NCI-H345 (cell line): ENCODE measurements around the gene TMEM255A.
"Not testable (repeated sequence)": the region's sequence is repeated elsewhere in the genome, so short reads cannot be mapped to it uniquely, and the experiment has no call there.

Experiments
- DNase-seq: peaks from one replicate; lab custom pipeline; 2025; lab: John Stamatoyannopoulos, UW

The TMEM255A gene

DNA sequence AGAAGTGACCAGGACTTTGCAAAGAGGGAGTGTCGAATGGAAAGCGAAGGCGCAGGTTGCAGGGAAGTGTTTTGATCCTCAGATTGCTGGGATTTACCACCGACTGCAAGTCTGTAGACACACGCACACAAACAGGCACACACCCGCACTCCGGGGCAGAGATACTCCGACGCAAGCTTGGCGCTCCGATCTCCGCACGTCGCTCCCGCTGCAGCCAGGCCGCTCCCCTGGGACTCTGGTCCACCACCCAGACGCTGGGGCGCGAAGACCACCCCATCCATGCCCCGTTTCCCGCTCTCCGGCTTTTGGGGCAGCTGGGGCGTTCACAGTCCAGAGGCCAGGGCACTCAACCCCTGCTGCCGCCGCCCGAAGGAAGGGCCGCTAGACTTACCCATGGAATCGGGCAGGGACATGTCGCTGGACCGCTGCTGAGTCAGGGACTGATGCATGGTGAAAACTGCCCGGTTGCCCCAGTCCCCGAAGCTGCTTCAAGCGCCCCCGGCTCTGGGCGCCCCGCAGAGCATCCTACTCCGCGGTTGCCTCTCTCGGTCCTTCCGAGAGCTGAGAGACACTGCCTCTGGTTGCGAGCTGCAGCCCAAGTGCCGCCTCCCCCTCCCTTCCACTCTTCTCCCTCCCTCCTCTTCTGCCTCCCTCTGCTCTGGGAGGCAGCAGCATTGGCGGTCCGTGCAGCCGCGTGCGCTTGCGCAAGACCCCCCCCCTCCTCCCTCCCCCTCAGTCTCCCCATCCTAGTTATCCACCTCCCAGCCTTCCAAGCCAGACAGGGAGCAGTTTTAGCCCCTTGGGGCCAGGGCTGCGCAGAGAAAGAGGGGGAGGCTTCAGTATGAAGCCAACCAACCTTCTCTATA lies at the start of gene TMEM255A:
Gene TMEM255A, minus strand, starts transcription at position 601 of the 866 bp plus-strand sequence. Its CDS starts 152 bp downstream, at position 449.
- DNase-seq = peak; percentile 21

DNA sequence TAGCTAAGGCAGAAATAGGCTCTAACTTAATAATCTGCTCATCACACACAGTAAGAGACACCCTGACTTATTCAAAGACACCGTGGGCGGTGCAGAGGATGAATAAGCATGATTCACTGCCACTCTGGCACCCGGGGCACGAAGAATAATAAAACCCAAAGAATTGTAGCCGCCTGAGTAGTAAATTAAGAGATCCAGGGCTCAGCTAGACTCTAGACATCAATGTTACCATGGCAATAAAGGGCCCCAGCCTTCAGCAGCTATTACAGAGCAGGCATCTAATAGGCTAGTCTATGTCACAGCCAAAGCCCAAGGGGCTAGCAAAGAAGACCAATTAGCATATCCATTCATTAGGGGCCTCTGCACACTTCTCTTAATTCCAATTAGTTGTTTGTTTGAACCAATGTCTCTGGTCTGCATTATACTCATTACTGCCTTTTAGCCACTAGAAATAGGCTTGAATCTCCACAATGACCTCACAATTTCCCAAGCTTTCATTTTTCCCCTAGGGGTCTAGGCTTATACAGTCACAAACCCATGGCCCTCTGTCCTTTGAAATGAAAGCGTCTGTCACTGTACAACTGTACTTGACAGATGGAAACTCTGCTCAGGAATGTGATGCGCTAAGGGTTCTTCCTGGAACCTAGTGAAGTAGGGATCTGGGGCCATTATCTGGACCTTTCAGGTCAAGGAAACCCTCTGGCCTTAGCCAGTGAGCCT lies 47.6 kb upstream of the TMEM255A start:
- peak; percentile 6 for DNase-seq

DNA sequence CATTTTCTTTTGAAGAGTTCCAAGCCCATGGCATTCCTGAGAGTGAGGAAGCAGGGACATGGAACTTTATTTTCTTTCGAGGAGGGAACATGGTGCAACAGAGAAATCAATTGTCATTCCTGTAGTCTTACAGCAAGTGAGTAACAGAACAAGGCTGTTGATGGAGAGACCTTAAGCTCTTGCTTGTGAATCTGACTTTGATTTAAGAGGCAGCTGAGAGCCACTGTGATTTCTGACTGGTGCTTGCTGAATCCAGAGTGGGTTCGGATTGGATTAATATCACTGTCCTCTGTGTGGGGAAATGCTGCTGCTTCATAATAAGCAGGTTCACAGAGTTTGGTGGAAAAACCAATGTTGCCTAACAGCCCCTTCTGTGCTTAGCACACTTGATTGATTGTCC lies 45.9 kb upstream of the TMEM255A start:
- DNase-seq = no peak

DNA sequence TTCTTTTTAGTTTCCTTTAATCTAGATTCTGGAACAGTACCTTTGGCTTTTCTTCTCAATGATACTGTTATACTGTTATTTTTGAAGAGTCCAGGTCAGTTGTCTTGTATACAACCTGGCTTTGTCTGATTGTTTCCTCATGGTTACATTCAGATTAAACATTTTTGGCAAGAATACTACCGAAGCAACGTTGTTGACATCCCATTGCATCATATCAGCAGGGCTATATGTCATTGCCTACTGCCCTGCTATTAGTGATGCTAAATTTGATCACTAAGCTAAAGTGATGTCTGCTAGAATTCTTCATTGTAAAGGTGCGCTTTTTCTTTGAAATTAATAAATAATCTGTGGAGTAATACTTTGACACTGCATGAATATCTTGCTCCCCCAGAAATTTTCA lies 44.8 kb upstream of the TMEM255A start:
- DNase-seq = no peak

DNA sequence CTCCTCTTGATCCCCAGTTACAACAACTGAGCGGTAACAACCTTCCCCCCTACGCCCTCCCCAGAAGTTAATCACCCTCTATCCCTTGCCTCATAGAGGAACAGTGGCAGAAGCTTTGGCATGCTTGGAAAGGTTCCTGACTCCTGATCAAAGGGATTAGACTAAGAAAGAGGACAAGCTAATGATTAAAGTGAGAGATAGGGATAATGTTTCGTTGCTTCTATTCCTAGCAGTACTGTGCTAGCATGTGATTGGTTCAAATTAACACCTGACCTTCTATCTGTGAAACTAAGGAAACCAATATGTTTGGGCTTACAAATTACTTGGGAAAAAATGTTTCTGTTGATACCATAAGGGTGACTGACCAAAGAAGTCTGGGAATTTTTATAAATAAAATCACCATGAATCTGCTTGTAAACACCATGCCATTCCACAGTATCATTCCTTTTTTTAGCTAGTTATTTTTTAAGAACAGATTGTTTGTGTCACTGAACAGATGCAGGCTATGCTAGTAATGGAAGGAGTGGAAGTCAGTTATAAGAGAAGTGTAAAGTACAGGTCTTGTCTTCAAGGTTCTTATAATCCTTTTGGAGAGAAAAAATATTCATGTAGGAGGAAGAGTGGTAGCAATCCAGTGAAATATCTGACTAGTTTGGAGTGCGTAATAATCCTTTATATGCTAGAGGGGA lies 39.3 kb upstream of the TMEM255A start:
- DNase-seq = no peak

DNA sequence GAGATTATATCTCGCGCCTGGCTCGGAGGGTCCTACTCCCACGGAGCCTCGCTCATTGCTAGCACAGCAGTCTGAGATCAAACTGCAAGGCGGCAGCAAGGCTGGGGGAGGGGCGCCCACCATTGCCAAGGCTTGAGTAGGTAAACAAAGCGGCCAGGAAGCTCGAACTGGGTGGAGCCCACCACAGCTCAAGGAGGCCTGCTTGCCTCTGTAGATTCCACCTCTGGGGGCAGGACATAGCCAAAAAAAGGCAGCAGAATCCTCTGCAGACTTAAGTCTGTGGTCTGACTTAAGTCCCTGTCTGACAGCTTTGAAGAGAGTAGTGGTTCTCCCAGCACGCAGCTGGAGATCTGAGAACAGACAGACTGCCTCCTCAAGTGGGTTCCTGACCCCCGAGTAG lies 33.3 kb upstream of the TMEM255A start:
- not testable (repeated sequence) for DNase-seq

DNA sequence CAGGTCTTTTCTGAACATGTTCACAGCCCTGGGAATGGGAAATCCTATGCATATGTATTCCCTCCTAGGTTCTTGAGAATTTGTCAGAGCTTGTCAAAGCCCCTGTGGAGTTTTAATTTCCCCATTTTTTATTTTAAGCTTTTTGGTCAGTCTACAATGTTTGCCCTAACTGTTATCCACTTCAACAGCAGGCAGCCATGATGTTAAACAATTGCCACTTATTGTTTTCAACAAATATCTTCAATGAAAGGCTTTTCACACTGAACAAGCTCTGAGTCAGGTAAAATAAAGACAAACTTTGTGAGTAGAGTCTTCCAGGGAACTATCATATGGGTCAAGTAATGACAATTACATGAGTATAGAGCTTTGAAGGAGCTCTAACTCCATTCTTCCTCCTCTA lies 25.6 kb upstream of the TMEM255A start:
- no peak for DNase-seq

DNA sequence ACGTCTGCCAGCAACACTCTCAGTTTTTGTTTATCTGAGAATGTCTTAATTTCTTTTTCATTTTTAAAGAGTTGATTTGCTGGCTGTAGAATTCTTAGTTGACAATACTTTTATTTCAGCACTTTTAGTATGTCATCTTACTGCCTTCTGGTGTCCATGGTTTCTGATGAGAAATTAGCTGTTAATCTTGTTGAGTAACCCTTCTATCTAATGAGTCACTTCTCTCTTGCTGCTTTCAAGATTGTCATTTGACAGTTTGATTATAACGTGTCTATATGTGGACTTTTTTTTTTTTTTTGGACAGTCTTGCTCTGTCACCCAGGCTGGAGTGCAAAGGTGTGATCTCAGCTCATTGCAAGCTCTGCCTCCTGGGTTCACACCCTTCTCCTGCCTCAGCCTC lies 24.0 kb upstream of the TMEM255A start:
- DNase-seq = no peak

DNA sequence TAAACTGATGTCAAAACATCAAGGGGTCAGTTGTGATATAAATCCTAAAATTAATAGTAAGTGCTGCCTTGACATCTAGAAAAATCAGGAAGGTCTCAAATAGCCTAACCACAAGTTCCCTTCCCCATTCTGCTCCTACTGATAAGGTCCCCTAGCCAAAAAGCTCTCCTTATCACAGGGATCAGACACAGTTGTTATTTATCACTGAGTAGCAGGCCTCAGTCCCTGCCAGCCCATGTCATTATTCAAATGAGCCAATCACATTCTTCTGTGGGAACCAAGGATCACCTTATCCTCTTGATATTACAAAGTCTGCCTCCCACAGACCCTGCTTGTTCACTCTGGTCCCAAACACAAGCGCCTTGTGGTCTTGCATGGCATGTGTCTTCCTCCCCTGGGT lies 23.3 kb upstream of the TMEM255A start:
- DNase-seq = no peak

DNA sequence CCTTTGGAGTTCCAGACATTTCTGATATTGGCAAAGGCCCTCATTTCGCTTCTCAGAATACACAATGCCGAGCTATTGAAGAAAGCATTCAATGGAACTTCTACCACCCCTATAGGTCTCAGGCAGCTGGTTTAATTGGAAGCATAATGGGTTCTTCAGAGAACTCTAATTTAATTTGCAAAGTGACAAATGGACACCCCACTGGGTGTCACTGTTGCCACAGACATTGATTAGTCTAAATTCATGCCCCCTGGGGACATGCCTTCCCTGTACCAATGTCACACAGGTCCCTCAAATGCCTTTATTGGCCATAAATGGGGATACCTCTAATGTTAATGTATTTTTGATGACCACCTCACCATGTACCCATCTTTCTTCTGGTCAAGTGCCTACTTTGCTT lies 22.9 kb upstream of the TMEM255A start:
- no peak for DNase-seq

DNA sequence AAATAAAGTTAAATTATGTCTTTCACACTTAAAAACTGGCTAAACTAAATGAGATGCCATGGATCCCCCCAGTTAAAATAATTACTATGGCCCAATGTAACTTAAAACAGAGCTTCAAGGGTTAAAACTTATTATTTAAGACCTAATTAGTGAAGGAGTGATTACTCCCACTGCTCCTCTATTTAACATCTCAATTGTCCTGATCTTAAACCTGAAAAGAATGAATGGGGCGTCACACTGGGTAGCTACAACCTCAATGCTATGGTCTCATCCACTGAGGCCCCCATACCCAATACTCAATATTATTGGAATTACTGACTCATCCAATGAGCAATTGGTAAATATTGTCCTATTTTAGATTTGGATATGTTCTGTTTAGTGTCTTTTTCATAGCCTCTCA lies 21.1 kb upstream of the TMEM255A start:
- DNase-seq = no peak

DNA sequence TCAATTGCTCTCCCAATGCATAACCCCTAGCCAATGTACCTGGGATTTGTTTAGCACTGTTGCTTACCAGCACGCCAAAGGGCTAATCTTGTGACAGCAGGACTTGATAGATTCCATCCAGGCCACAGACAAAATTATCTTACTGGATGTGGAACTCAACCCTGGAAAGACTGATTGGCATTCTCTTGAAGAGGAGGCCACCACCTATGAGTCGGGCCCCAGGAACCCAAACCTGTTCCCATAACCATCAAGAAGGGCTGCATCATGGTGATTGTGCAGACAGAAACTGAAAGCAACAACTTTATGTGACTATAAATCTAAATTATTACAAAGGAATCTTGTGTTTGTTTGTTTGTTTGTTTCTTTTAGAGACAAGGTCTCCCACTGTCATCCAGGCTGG lies 19.9 kb upstream of the TMEM255A start:
- no peak for DNase-seq

DNA sequence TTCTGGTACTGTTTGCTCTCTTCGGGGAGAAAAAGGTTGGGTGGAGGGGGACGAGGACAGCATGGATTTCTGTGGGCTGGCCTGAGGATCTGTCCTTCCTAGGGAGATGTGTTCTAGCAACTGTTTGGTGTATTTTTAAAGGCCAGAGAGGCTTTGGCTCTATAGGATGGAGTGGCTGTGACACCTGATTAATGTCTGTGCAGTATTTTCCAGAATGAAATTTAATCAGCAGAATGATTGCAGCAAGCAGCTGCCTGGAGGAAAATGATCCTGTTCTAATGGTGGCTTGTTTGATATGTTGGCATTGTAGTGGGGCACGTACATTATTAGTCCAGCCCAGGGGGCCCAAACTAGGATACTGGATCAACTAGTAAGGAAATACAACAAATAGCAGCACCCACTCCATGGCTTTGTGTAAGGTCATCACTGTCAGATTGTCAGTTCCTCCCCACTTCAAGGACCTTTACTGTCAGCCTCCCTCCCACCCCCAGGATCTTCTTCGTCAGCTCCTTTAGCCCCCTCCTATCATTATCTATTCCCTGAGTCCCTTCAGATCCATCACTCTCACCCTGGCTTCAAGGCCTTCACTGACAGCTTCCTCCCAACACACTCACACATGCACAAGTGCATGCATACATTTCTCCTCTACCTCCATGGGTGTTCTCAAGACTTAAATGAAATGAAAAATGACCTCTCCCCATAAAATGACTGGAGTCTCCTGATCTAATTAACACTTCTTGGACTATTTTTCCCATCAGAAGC lies 10.4 kb upstream of the TMEM255A start:
- DNase-seq = no peak

DNA sequence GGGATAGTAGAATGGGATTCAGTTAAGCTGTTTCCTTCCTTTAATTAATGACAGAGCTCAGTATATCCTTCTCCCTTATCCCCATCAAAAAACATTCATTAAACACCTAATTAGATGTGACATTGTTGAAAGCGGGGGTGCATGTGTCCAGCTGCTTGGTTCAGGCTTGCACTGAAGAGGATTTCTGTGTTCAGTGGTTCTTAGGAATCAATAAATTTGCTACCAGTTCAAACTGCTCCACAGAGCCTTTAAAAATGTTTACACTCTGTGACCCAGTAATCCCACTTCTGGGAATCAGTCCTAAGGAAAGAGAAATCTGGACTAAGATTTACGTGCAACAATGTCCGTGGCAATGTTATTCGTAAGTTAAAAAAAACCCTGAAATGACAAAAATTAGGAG lies 7.2 kb upstream of the TMEM255A start:
- no peak for DNase-seq

DNA sequence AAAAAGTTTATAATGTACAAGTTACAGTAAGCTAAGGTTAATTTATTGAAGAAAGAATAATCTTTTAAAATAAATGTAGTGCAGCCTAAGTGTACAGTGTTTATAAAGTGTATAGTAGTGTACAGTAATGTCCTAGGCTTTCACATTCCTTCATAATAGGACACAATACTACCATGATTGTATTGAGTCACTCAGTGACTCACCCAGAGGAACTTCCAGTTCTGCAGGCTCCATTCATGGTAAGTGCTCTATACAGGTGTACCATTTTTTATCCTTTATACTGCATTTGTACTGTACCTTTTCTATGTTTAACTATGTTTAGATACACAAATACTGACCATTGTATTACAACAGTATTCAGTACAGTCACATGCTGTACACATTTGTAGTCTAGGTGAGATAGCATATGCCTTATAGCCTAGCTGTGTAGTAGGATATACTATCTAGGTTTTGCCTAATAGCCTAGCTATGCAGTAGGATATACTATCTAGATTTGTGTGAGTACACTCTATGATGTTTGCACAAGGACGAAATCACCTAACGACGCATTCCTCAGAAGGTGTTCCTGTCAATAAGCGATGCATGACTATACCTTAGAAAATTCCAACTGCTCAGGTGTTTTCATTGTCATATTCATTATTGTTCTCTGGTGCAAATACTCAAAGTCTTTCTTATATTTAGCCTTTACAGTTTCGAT lies 5.5 kb upstream of the TMEM255A start:
- no peak for DNase-seq

DNA sequence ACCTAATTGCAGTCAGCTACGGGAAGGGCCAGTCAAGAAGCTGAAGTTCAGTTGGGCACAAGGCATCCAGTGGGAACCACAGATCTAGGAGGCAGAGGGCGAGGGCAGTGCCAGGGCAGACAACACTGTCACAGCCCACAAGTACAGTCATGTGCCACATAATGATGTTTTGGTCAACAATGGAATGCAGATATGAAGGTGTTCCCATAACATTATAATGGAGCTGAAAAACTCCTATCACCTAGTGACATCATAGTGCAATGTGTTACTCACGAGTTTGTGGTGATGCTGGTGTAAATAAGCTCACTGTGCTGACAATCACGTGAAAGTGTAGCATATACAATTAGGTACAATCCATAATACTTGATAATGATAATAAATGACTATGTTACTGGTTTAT lies 4.5 kb upstream of the TMEM255A start:
- DNase-seq = no peak

DNA sequence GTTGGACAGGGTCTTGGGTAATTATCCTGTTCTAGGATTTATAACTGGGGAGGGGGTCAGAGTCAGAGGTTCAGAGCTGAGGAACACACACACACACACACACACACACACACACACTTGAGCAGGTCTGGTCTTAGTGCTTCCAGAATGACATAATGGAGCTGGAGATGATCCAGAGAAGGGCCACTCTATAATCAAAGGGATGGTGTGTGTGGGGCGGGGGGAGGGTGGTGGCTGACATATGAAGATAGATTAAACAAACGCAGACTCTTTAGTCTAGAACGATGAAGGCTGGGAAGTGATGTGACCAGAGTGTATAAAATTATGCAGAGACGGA lies 434 bp upstream of the TMEM255A start:
- no peak for DNase-seq

DNA sequence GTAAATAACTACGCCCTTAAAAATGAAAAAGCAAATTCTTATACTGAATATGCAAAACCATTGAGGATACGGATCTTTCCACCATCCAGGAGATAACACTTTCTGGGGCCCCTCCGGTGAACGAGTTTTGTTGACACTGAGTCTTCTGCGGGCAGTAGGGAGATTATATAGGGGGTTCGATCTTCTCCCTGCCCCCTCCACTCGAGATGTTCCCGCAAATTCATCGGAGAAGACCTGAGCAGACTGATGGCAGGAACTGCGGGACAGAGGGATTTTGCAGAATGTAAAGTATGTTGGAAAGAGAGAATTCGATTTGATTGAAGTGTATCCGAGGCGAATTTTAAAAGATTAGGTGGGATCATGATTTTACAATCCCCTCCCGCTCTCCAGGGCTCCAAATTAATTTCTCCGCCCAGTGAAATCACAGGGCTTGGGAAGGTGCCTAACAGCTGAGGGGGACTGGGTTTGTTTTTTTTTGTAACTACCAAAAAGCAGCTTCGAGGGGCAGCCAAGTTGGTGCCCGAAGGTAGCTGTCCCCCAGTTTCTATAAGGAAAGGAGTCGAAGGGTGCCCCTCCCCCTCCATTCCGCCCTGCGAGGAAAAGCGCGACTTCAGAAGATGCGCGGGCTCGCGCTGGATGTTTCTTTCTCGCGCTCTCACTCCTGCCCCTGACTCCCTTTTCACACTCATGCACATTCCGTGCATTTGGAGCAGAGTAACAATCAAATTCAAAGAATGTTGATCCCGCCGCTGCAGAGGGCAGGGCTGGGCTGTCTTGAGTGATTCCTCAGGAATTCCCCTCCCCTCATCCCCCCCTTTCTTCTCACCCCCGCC lies 1.2 kb downstream of the TMEM255A start:
- DNase-seq = no peak

DNA sequence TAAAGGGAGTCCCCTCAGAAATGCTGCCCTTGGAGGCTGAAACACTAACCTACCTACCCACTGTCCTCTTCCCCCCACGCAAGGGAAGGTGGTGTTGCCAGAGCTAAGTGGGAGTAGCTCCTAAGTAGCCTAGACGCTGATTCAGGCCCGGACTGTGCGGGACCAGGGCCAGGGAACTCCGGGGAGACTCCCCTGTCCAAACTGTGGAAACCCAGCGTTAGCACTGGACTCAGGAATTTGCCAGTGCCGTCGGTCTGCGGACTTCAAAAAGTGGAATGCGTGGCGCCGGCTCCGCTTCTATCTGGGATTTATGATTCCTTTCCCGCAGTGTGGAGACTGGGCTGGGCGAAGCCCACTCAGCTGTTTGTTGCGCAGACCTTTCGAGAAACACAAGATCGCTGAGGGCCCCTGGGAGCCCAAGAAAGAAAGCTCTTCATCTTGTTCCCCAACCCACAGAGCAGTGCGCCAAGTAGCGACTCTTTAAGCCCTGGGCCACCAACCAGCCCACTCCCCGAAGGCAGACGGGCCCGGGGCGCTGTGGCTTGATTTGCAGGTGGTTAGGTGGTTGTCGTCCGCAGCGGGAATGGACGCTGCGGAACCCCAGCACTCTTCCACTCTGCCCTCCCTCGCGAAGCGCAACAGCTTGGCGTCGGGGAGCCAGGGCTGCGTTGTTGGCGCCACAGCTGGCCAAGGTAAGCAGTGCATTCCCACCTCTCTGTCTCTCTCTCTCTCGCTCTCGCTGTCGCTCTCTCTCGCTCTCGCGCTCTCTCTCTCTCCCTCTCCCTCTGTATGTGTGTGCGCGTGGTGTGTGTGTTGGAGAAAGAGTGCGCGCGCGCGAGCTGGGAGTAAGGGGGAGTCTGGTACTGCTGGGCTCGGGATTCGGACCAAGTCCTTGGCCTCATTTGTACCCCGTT lies 2.0 kb downstream of the TMEM255A start:
- DNase-seq = no peak

DNA sequence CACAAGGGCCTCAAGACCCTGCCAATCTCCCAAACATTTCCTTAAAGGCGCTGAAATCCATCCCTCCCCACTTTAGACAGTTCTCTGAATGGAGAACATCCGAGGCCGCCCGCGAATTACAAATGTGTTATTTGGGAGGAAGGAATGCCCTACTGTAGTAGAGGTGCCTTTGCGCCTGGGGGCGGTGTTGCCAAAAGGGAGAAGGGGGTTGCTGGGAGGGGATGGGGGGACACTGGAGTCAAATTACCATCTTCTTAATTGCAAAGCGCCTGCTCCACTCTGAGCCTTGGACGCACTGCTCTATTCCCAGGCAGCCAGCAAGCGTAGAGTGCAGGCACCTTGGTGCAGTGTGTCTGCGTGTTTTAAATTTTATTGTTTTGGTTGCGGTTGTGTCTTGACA lies 2.7 kb downstream of the TMEM255A start:
- DNase-seq = no peak
